KBM-7 (cell line): Measurements from ENCODE around the gene FRMD5.
A peak's percentile ranks its signal among the peaks of the same experiment; 100 is the strongest.

ENCODE experiments used
- DNase-seq: peaks from one replicate; pipeline ENCODE4 v3.0.0-alpha.2; 2015
- in situ Hi-C: fragments of 300-500 bp; cut with MboI; formaldehyde crosslinking; loops from 2 replicates; pipeline ENCODE4 v1.14.3; 2020; ENCODE audit warnings: low sequenced_read_pairs, low pct_unique_long_range_greater_than_20kb, mixed read lengths

The FRMD5 gene

GRCh38 chr15:43918717-43919116 is 276.4 kb downstream of the FRMD5 start:
- in situ Hi-C loops, result no loop called here
- no peak for DNase-seq

GRCh38 chr15:43916326-43916660 is 278.8 kb downstream of the FRMD5 start:
- DNase-seq, result no peak
- in situ Hi-C loops, result no loop called here

GRCh38 chr15:43915631-43916325 is 279.3 kb downstream of the FRMD5 start:
- no peak for DNase-seq
- in situ Hi-C loops, result no loop called here

GRCh38 chr15:43913941-43914340 is 281.1 kb downstream of the FRMD5 start:
- no peak for DNase-seq
- in situ Hi-C loops, result no loop called here

GRCh38 chr15:43913026-43913780 is 281.9 kb downstream of the FRMD5 start:
- in situ Hi-C loops, result no loop called here

GRCh38 chr15:43912208-43912607 is 282.9 kb downstream of the FRMD5 start:
- in situ Hi-C loops, result no loop called here

More at GRCh38 chr15:43913026-43913780, 281.9 kb downstream of the FRMD5 start:
- no peak for DNase-seq

GRCh38 chr15:43911235-43911781 is 283.8 kb downstream of the FRMD5 start:
- in situ Hi-C loops, result no loop called here
- no peak for DNase-seq

More at GRCh38 chr15:43912208-43912607, 282.9 kb downstream of the FRMD5 start:
- DNase-seq, result no peak

GRCh38 chr15:43908516-43909050 is 286.5 kb downstream of the FRMD5 start:
- no peak for DNase-seq
- in situ Hi-C loops, result no loop called here

GRCh38 chr15:43905755-43906154 is 289.3 kb downstream of the FRMD5 start:
- in situ Hi-C loops, result no loop called here
- DNase-seq, result no peak

- DNase-seq, result peak; percentile 84
- in situ Hi-C loops, result no loop called here
Measured at GRCh38 chr15:43903864-43904290, 291.2 kb downstream of the FRMD5 start.

GRCh38 chr15:43901495-43901894 is 293.6 kb downstream of the FRMD5 start:
- in situ Hi-C loops, result no loop called here
- no peak for DNase-seq

- in situ Hi-C loops, result no loop called here
- DNase-seq, result no peak
Measured at GRCh38 chr15:43900996-43901395, 294.1 kb downstream of the FRMD5 start.

- no peak for DNase-seq
- in situ Hi-C loops, result loop anchor here (25.0 kb wide), 1 partner anchor 637 kb away; the partner anchor contains the start of gene EIF3J
Measured at GRCh38 chr15:43899928-43900327, 295.1 kb downstream of the FRMD5 start.

GRCh38 chr15:43898891-43899290 is 296.2 kb downstream of the FRMD5 start:
- in situ Hi-C loops, result loop anchor here (25.0 kb wide), 1 partner anchor 638 kb away; the partner anchor contains the start of gene EIF3J
- DNase-seq, result no peak

- no peak for DNase-seq
- in situ Hi-C loops, result loop anchor here (25.0 kb wide), 1 partner anchor 641 kb away; the partner anchor contains the start of gene EIF3J
Measured at GRCh38 chr15:43896543-43896942, 298.5 kb downstream of the FRMD5 start.

- in situ Hi-C loops, result loop anchor here (25.0 kb wide), 1 partner anchor 642 kb away; the partner anchor contains the start of gene EIF3J
- DNase-seq, result no peak
Measured at GRCh38 chr15:43895586-43895985, 299.5 kb downstream of the FRMD5 start.

- DNase-seq, result no peak
- in situ Hi-C loops, result loop anchor here (25.0 kb wide), 1 partner anchor 643 kb away; the partner anchor contains the start of gene EIF3J
Measured at GRCh38 chr15:43893956-43894355, 301.1 kb downstream of the FRMD5 start.

GRCh38 chr15:43889042-43889441 is 306.0 kb downstream of the FRMD5 start:
- DNase-seq, result no peak
- in situ Hi-C loops, result loop anchor here (25.0 kb wide), 1 partner anchor 648 kb away; the partner anchor contains the start of gene EIF3J

GRCh38 chr15:43887901-43888300 is 307.2 kb downstream of the FRMD5 start:
- in situ Hi-C loops, result loop anchor here (25.0 kb wide), 1 partner anchor 649 kb away; the partner anchor contains the start of gene EIF3J
- no peak for DNase-seq
